ENCODE results near the gene CLDN2.

DNA sequence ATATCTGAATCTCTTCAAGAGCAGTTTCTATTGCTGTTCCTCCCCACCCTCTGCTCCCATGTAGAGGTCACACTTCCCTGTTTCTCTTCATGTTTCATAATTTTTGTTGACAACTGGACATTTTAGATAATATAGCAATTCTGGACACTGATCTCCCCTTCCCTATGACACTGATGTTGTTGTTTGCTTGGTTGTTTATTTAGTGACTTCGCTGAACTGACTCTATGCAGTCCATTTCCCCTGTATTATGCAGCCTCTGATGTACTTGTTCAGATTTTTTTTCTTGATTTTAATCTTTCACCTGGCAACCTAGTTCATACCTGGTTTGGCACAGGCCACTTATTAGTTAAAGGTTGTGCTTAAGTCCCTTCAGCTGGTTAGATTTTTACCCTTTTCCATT is 29.2 kb downstream of the CLDN2 start:
- no peak for TF ChIP-seq POLR2A (IDR thresholded peaks at IDR 0.05)
- TF ChIP-seq, protein P1, sequence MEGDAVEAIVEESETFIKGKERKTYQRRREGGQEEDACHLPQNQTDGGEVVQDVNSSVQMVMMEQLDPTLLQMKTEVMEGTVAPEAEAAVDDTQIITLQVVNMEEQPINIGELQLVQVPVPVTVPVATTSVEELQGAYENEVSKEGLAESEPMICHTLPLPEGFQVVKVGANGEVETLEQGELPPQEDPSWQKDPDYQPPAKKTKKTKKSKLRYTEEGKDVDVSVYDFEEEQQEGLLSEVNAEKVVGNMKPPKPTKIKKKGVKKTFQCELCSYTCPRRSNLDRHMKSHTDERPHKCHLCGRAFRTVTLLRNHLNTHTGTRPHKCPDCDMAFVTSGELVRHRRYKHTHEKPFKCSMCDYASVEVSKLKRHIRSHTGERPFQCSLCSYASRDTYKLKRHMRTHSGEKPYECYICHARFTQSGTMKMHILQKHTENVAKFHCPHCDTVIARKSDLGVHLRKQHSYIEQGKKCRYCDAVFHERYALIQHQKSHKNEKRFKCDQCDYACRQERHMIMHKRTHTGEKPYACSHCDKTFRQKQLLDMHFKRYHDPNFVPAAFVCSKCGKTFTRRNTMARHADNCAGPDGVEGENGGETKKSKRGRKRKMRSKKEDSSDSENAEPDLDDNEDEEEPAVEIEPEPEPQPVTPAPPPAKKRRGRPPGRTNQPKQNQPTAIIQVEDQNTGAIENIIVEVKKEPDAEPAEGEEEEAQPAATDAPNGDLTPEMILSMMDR (IDR thresholded peaks at IDR 0.05): no peak
